Mesenchymal stem cell (in vitro differentiated cells and primary cell): ENCODE data around the gene CCDC92B.

Experiments
- DNase-seq: peaks from one replicate; pipeline ENCODE4 v3.0.0-alpha.2; 2013
- H2AFZ ChIP-seq: one replicate; pipeline ENCODE4 v1.6.1; 2013; ENCODE audit warnings: low read depth, mild to moderate bottlenecking, control low read depth, inconsistent platforms, low read length, moderate library complexity
- H2AK5ac ChIP-seq: 2 replicates; pipeline ENCODE4 v1.6.1; 2013; ENCODE audit warnings: low read length, moderate library complexity, mild to moderate bottlenecking, inconsistent platforms; ENCODE audit not compliant: severe bottlenecking
- H2BK120ac ChIP-seq: one replicate; pipeline ENCODE4 v1.6.1; 2013; ENCODE audit warnings: low read depth, mild to moderate bottlenecking, inconsistent platforms, low read length, moderate library complexity
- H2BK12ac ChIP-seq, 2 experiments: one replicate each; pipeline ENCODE4 v1.6.1; 2013; ENCODE audit warnings: inconsistent platforms in 2 of 2, low read length in 2 of 2, mild to moderate bottlenecking in 2 of 2, moderate library complexity in 2 of 2, control low read depth in 1 of 2
- H2BK15ac ChIP-seq: one replicate; pipeline ENCODE4 v1.6.1; 2013; ENCODE audit warnings: mild to moderate bottlenecking, low read depth, inconsistent platforms; ENCODE audit not compliant: poor library complexity, severe bottlenecking
- H2BK5ac ChIP-seq: 2 replicates; pipeline ENCODE4 v1.6.1; 2013; ENCODE audit warnings: low read depth, mild to moderate bottlenecking, low read length, control low read depth, inconsistent platforms; ENCODE audit not compliant: poor library complexity, severe bottlenecking
- H3K14ac ChIP-seq, 2 experiments: one replicate each; pipeline ENCODE4 v1.6.1; 2013; ENCODE audit warnings: inconsistent platforms in 2 of 2, low read length in 2 of 2, control low read depth in 1 of 2, mild to moderate bottlenecking in 1 of 2, moderate library complexity in 1 of 2
- H3K18ac ChIP-seq, 2 experiments: one replicate each; pipeline ENCODE4 v1.6.1; 2013; ENCODE audit warnings: inconsistent platforms in 2 of 2, low read length in 2 of 2, control low read depth in 1 of 2, low read depth in 1 of 2, mild to moderate bottlenecking in 1 of 2
- H3K23ac ChIP-seq, 2 experiments: one replicate each; pipeline ENCODE4 v1.6.1; 2013; ENCODE audit warnings: inconsistent platforms in 2 of 2, low read length in 2 of 2, mild to moderate bottlenecking in 2 of 2, moderate library complexity in 2 of 2, control low read depth in 1 of 2
- H3K27ac ChIP-seq: 2 replicates; pipeline ENCODE4 v1.5.1; 2013; ENCODE audit warnings: mild to moderate bottlenecking, moderate library complexity, low read length, control low read depth, inconsistent platforms; ENCODE audit not compliant: poor library complexity, severe bottlenecking
- H3K27me3 ChIP-seq, 2 experiments: 2 replicates each; pipeline versions ENCODE4 v1.6.1 to v1.7.0; 2013; ENCODE audit warnings: low read length in 2 of 2, mild to moderate bottlenecking in 2 of 2, moderate library complexity in 2 of 2, control low read depth in 1 of 2, inconsistent platforms in 1 of 2; ENCODE audit not compliant: control insufficient read depth in 1 of 2, insufficient read depth in 1 of 2
- H3K36me3 ChIP-seq, 2 experiments: 2 replicates each; pipeline versions ENCODE4 v1.6.1 to v1.7.0; 2013; ENCODE audit warnings: low read length in 2 of 2, control low read depth in 1 of 2, inconsistent platforms in 1 of 2, low read depth in 1 of 2, mild to moderate bottlenecking in 1 of 2; ENCODE audit not compliant: insufficient read depth in 2 of 2, control insufficient read depth in 1 of 2
- H3K4ac ChIP-seq, 2 experiments: one replicate each; pipeline ENCODE4 v1.6.1; 2013; ENCODE audit warnings: inconsistent platforms in 2 of 2, low read length in 2 of 2, mild to moderate bottlenecking in 2 of 2, moderate library complexity in 2 of 2, control low read depth in 1 of 2, low read depth in 1 of 2
- H3K4me1 ChIP-seq: 2 replicates; pipeline ENCODE4 v1.6.1; 2013; ENCODE audit warnings: low read depth, low read length, control low read depth; ENCODE audit not compliant: control insufficient read depth, insufficient read depth
- H3K4me2 ChIP-seq: 2 replicates; pipeline ENCODE4 v1.6.1; 2013; ENCODE audit warnings: low read length, mild to moderate bottlenecking, inconsistent platforms; ENCODE audit not compliant: poor library complexity, severe bottlenecking
- H3K4me3 ChIP-seq, 2 experiments: 2 replicates each; pipeline versions ENCODE4 v1.5.1 to v1.7.0; 2013; ENCODE audit warnings: low read length in 2 of 2, mild to moderate bottlenecking in 2 of 2, control low read depth in 1 of 2, low read depth in 1 of 2; ENCODE audit not compliant: insufficient read depth in 1 of 2
- H3K79me1 ChIP-seq: replicated peaks from 2 replicates; pipeline ENCODE4 v1.6.1; 2013; ENCODE audit warnings: mild to moderate bottlenecking, control low read depth, low read length, inconsistent platforms; ENCODE audit not compliant: poor library complexity, severe bottlenecking
- H3K9ac ChIP-seq: 2 replicates; pipeline ENCODE4 v1.7.0; 2013; ENCODE audit warnings: mild to moderate bottlenecking, low read length, moderate library complexity
- H3K9me3 ChIP-seq: 2 replicates; pipeline ENCODE4 v1.7.0; 2013; ENCODE audit warnings: mild to moderate bottlenecking, low read length; ENCODE audit not compliant: control insufficient read depth
- H4K8ac ChIP-seq: one replicate; pipeline ENCODE4 v1.6.1; 2013; ENCODE audit warnings: inconsistent platforms, mild to moderate bottlenecking, low read length, moderate library complexity
- H4K91ac ChIP-seq: one replicate; pipeline ENCODE4 v1.6.1; 2013; ENCODE audit warnings: mild to moderate bottlenecking, low read length, inconsistent platforms
- WGBS: methylation state at CpG from one replicate; pipeline ENCODE4 v1.1.7; 2013; ENCODE audit warnings: mixed read lengths; 5-methylcytosine and 5-hydroxymethylcytosine counted together

The CCDC92B gene

DNA sequence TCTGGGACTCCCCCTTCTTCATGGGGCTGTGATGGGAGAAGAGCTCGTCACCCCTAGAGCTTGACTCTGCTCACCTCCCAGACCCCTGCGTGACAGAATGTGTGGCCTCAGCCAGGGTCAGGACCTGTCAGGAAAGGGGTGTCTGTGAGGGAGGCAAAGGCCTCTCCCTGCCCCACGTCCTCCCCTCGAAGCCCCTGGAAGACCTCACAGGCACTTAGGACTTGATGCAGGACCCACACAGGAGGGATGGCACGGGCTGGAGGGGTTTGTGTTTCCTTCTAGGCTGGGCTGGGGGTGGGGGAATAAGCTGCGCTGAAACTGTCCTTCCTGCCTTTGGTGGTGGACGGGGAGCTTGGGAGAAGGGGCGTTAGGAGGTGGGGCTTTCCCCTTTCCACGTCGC lies 26.8 kb downstream of the CCDC92B start:
- Histone ChIP-seq H3K4me1 (peaks cover 11% of the 10 kb centered on the region), H2BK12ac (no peak overlapping the region), H3K27me3 (peaks cover 47 to 48% of the 10 kb centered on the region in 2 experiments), H2AFZ (no peak overlapping the region), H3K79me1 (no peaks in the 10 kb centered on the region), H2BK120ac (no peak overlapping the region), H3K4ac (no peak overlapping the region), H4K91ac (no peak overlapping the region), H3K18ac (no peak overlapping the region), H3K4me3 (no peak overlapping the region), H3K9me3 (peaks cover 8% of the 10 kb centered on the region), H3K36me3 (no peaks in the 10 kb centered on the region), H2AK5ac (no peak overlapping the region), H3K4me2 (no peak overlapping the region), H2BK5ac (no peak overlapping the region), H3K23ac (no peak overlapping the region), H3K14ac (no peak overlapping the region), H2BK15ac (no peak overlapping the region), H3K9ac (no peak overlapping the region), H3K27ac (no peak overlapping the region), H4K8ac (no peak overlapping the region)
- DNase-seq: no peak
- 84% methylated on average over 6 of the region's 10 CpGs for WGBS

- H3K4me1 ChIP-seq: peaks cover 11% of the 10 kb centered on the region
- H3K23ac ChIP-seq: no peak overlapping the region
- WGBS: 95% methylated on average over 4 of the region's 4 CpGs
- H2BK5ac ChIP-seq: no peak overlapping the region
- no peak overlapping the region for H3K4me2 ChIP-seq
- peaks cover 8% of the 10 kb centered on the region for H3K9me3 ChIP-seq
- H2AFZ ChIP-seq: no peak overlapping the region
- H3K4me3 ChIP-seq: no peak overlapping the region
- H3K4ac ChIP-seq: no peak overlapping the region
- no peak overlapping the region for H2BK120ac ChIP-seq
- H3K27ac ChIP-seq: no peak overlapping the region
- no peak overlapping the region for H3K9ac ChIP-seq
- H3K18ac ChIP-seq: no peak overlapping the region
- no peaks in the 10 kb centered on the region for H3K36me3 ChIP-seq
- H4K91ac ChIP-seq: no peak overlapping the region
- no peak for DNase-seq
- H3K27me3 ChIP-seq: peaks cover 40 to 43% of the 10 kb centered on the region in 2 experiments
- H2BK12ac ChIP-seq: no peak overlapping the region
- no peaks in the 10 kb centered on the region for H3K79me1 ChIP-seq
- H2AK5ac ChIP-seq: no peak overlapping the region
- no peak overlapping the region for H3K14ac ChIP-seq
- no peak overlapping the region for H4K8ac ChIP-seq
- no peak overlapping the region for H2BK15ac ChIP-seq
Observed at GRCh38 chr17:2721603-2722002, 27.8 kb downstream of the CCDC92B start.

DNA sequence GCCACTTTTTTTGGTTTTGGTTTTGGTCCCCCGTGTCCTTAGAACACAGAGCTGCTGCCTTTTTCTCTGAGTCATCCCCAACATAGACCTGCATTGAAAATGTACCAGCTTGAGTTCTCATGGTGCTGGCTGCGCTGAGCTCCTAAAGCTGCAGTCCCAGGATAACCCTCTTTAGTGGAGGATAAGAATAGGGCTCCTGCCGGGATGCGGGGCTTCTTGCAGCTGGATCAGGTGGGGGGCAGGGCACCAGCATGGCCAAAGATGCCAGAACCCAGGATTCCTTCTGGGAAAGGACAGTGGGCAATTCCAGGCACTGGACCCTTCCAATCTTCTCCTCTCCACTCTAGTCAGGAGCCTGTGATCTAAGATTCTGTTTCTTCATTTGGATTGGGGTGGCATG lies 29.6 kb downstream of the CCDC92B start:
- H3K9me3 ChIP-seq: peaks cover 8% of the 10 kb centered on the region
- no peak overlapping the region for H4K91ac ChIP-seq
- no peak overlapping the region for H3K4ac ChIP-seq
- H3K18ac ChIP-seq: no peak overlapping the region
- DNase-seq: no peak
- H3K36me3 ChIP-seq: no peaks in the 10 kb centered on the region
- H2BK15ac ChIP-seq: no peak overlapping the region
- peaks cover 30 to 32% of the 10 kb centered on the region in 2 experiments for H3K27me3 ChIP-seq
- 69% methylated on average over 4 of the region's 4 CpGs for WGBS
- no peak overlapping the region for H2BK5ac ChIP-seq
- H3K14ac ChIP-seq: no peak overlapping the region
- no peak overlapping the region for H2AFZ ChIP-seq
- H3K4me1 ChIP-seq: peaks cover 10% of the 10 kb centered on the region
- H3K27ac ChIP-seq: no peak overlapping the region
- H3K23ac ChIP-seq: no peak overlapping the region
- H3K79me1 ChIP-seq: no peaks in the 10 kb centered on the region
- no peak overlapping the region for H3K9ac ChIP-seq
- H2AK5ac ChIP-seq: no peak overlapping the region
- no peak overlapping the region for H3K4me3 ChIP-seq
- no peak overlapping the region for H3K4me2 ChIP-seq
- H2BK120ac ChIP-seq: no peak overlapping the region
- H2BK12ac ChIP-seq: no peak overlapping the region
- no peak overlapping the region for H4K8ac ChIP-seq

- Histone ChIP-seq H3K14ac (no peak overlapping the region), H2BK12ac (no peak overlapping the region), H3K4me3 (no peak overlapping the region), H4K8ac (no peak overlapping the region), H2AK5ac (no peak overlapping the region), H3K23ac (no peak overlapping the region), H3K27me3 (peaks cover 24% of the 10 kb centered on the region in 2 experiments), H3K27ac (no peak overlapping the region), H3K79me1 (no peaks in the 10 kb centered on the region), H2AFZ (no peak overlapping the region), H2BK15ac (no peak overlapping the region), H3K4me2 (no peak overlapping the region), H2BK120ac (no peak overlapping the region), H3K4me1 (peaks cover 1% of the 10 kb centered on the region), H4K91ac (no peak overlapping the region), H3K4ac (no peak overlapping the region), H3K36me3 (no peaks in the 10 kb centered on the region), H3K9ac (no peak overlapping the region), H3K18ac (no peak overlapping the region), H3K9me3 (peaks cover 8% of the 10 kb centered on the region), H2BK5ac (no peak overlapping the region)
- no peak for DNase-seq
- WGBS: 69% methylated on average over 11 of the region's 13 CpGs
Observed at GRCh38 chr17:2718150-2718938, 31.1 kb downstream of the CCDC92B start.
